Measurements from ENCODE around the gene SPEF1. TPM values are rescaled to one million over a fixed set of nuclear protein-coding genes. Genes with fewer than 3 reads are reported as not detected.
A peak's percentile ranks its signal among the peaks of the same experiment; 100 is the strongest.

The SPEF1 gene
- total RNA-seq, 1 donor from 2014 or later: not detected

- DNase-seq: no peak
Measured at GRCh38 chr20:3787324-3788014, 6.2 kb upstream of the SPEF1 start.

- DNase-seq: peak; percentile 85
Measured at GRCh38 chr20:3786665-3787323, 5.5 kb upstream of the SPEF1 start, which contains the start of gene CENPB. CENPB (minus strand) TSS chr20:3786740; CDS start chr20:3786483, 257 bp downstream.

GRCh38 chr20:3786126-3786484 is 4.9 kb upstream of the SPEF1 start:
- DNase-seq: no peak

GRCh38 chr20:3785240-3786125 is 4.2 kb upstream of the SPEF1 start:
- DNase-seq: no peak

GRCh38 chr20:3784863-3785239 is 3.6 kb upstream of the SPEF1 start:
- DNase-seq: no peak

- DNase-seq: no peak
Measured at GRCh38 chr20:3784216-3784853, 3.1 kb upstream of the SPEF1 start.

- DNase-seq: no peak
Measured at GRCh38 chr20:3783511-3784195, 2.4 kb upstream of the SPEF1 start.

GRCh38 chr20:3783068-3783489 is 1.8 kb upstream of the SPEF1 start:
- no peak for DNase-seq

- no peak for DNase-seq
Measured at GRCh38 chr20:3782597-3782996, 1.3 kb upstream of the SPEF1 start.

- DNase-seq: no peak
Measured at GRCh38 chr20:3778976-3779375, 2.3 kb downstream of the SPEF1 start.

- no peak for DNase-seq
Measured at GRCh38 chr20:3777716-3778629, 3.3 kb downstream of the SPEF1 start.

GRCh38 chr20:3777381-3777715 is 3.9 kb downstream of the SPEF1 start:
- no peak for DNase-seq

GRCh38 chr20:3775457-3776108 is 5.7 kb downstream of the SPEF1 start:
- no peak for DNase-seq

GRCh38 chr20:3771552-3772058 is 9.6 kb downstream of the SPEF1 start:
- DNase-seq: no peak

- DNase-seq: peak; percentile 66
Measured at GRCh38 chr20:3768342-3769130, 12.7 kb downstream of the SPEF1 start.

- DNase-seq: peak; percentile 95
Measured at GRCh38 chr20:3767427-3768341, 13.6 kb downstream of the SPEF1 start, which contains the start of gene ADISSP. ADISSP (minus strand) TSS chr20:3767753; CDS start chr20:3760100, 7,653 bp downstream.

GRCh38 chr20:3767110-3767426 is 14.2 kb downstream of the SPEF1 start:
- DNase-seq: no peak

GRCh38 chr20:3766422-3767109 is 14.7 kb downstream of the SPEF1 start:
- no peak for DNase-seq
